Mucosa of rectum (tissue), 2 donors: ENCODE results near the gene FLVCR1.

ENCODE experiments used
- H3K27ac ChIP-seq, 2 donors: one replicate each; pipeline ENCODE4 v1.7.0; 2013; ENCODE audit warnings: inconsistent platforms in 2 of 2, low read depth in 2 of 2, low read length in 2 of 2
- H3K27me3 ChIP-seq, 2 donors: one replicate each; pipeline ENCODE4 v1.7.0; 2013; ENCODE audit warnings: low read length in 2 of 2; ENCODE audit not compliant: control insufficient read depth in 2 of 2, insufficient read depth in 2 of 2
- H3K36me3 ChIP-seq, 2 donors: one replicate each; pipeline ENCODE4 v1.7.0; 2013; ENCODE audit warnings: low read length in 2 of 2; ENCODE audit not compliant: control insufficient read depth in 2 of 2, insufficient read depth in 2 of 2
- H3K4me1 ChIP-seq, 2 donors: one replicate each; pipeline ENCODE4 v1.7.0; 2013; ENCODE audit warnings: low read length in 2 of 2, mild to moderate bottlenecking in 1 of 2; ENCODE audit not compliant: control insufficient read depth in 2 of 2, insufficient read depth in 2 of 2
- H3K4me3 ChIP-seq, 2 donors: one replicate each; pipeline ENCODE4 v1.7.0; 2013; ENCODE audit warnings: low read length in 2 of 2
- H3K9ac ChIP-seq, 2 donors: one replicate each; pipeline ENCODE4 v1.7.0; 2013; ENCODE audit warnings: low read length in 2 of 2, low read depth in 1 of 2, mild to moderate bottlenecking in 1 of 2
- H3K9me3 ChIP-seq, 2 donors: one replicate each; pipeline ENCODE4 v1.7.0; 2013; ENCODE audit warnings: low read length in 2 of 2; ENCODE audit not compliant: control insufficient read depth in 2 of 2
- donor health status: healthy.
- donor health status: Normal muscosa, but diverticular disease.

Gene FLVCR1

DNA sequence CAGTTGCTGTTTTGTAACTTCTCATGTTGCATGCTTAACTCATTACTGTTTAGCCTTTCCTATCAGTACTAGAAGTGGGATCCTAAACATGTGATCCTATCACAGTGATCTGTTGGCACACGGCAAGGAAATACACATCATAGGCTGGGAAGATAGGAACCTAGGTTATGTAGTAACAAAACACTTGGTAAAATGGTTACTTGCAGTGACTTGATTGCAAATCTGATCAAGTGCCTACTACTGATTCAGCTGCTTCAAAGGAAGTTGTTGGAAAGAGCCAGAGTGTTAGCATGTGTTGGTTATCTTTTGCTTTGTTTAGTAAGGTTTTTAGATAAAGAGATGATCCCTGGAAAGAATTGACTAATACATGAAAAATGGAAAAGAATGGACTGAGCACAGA is 83.4 kb downstream of the FLVCR1 start:
- Histone ChIP-seq H3K27ac (no peak overlapping the region), H3K4me1 (no peaks in the 10 kb centered on the region), H3K9me3 (no peaks in the 10 kb centered on the region), H3K36me3 (no peaks in the 10 kb centered on the region), H3K9ac (no peak overlapping the region), H3K4me3 (no peak overlapping the region), H3K27me3 (no peaks in the 10 kb centered on the region)

DNA sequence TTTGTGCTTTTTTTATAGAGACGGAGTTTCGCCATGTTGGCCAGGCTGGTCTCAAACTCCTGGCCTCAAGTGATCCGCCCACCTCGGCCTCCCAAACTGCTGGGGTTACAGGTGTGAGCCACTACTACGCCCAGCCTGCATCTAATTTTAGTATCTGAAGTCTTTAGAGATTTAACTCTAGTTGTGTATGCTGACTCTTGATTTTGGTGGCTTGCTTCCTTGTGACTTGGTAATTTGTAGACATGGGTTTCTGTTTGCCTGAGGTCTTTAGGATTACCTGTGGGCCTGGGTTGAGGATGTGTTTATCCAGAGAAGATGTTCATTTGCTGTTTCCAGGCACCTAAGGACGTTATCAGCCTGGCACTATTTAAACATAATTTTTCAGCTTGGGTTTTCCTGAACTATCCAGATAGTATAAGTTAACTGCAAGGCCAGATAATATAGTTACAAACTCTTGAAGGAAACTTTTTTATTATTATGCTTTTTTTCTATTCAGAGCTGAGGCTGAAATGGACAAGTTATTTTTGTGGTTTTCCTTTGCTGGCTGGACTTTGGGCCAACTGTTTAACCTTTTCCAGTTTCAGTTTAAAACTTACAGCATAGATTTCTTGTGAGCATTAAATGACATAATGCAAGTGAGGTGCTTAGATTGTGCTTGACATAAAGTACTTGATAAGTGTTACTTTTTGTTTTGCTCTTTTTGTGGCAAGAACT is 84.8 kb downstream of the FLVCR1 start:
- no peaks in the 10 kb centered on the region for H3K27me3 ChIP-seq
- no peak overlapping the region for H3K4me3 ChIP-seq
- H3K9me3 ChIP-seq, result no peaks in the 10 kb centered on the region
- no peak overlapping the region for H3K27ac ChIP-seq
- no peaks in the 10 kb centered on the region for H3K36me3 ChIP-seq
- H3K4me1 ChIP-seq, result no peaks in the 10 kb centered on the region
- no peak overlapping the region for H3K9ac ChIP-seq

DNA sequence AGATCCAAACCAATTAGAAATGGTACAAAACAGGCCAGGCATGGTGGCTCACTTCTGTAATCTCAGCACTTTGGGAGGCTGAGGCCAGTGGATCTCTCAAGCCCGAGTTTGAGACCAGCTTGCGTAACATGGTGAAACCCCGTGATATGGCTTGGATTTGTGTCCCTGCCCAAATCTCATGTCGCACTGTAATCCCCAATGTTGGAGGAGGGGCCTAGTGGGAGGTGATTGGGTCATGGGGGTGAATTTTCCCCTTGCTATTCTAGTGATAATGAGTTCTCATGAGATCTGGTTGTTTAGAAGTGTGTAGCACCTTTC is 85.3 kb downstream of the FLVCR1 start:
- no peak overlapping the region for H3K9ac ChIP-seq
- H3K36me3 ChIP-seq, result no peaks in the 10 kb centered on the region
- no peaks in the 10 kb centered on the region for H3K9me3 ChIP-seq
- H3K4me1 ChIP-seq, result no peaks in the 10 kb centered on the region
- H3K27me3 ChIP-seq, result no peaks in the 10 kb centered on the region
- H3K27ac ChIP-seq, result no peak overlapping the region
- H3K4me3 ChIP-seq, result no peak overlapping the region

GRCh38 chr1:212944229-212944901 is 86.3 kb downstream of the FLVCR1 start:
- Histone ChIP-seq H3K4me3 (no peak overlapping the region), H3K36me3 (no peaks in the 10 kb centered on the region), H3K9me3 (no peaks in the 10 kb centered on the region), H3K27ac (no peak overlapping the region), H3K27me3 (peaks cover 0 to 4% of the 10 kb centered on the region in 2 donors), H3K9ac (no peak overlapping the region), H3K4me1 (no peaks in the 10 kb centered on the region)

DNA sequence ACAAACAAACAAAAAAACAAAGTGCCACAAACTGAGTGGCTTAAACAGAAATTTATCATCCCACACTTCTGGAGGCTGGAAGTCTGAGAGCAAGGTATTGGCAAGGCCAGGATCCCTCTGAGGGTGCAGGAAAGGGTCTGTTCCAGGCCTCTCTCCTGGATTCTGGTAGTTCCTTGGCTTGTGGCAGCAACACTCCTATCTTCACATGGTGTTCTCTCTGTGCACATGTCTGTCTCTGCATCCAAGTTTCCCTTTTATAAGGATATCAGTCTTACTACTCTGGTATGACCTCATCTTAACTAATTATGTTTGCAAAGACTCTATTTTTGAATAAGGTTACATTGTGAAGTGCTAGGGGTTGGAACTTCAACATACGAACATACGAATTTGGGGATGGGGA is 87.0 kb downstream of the FLVCR1 start:
- H3K4me1 ChIP-seq, result peaks cover 0 to 2% of the 10 kb centered on the region in 2 donors
- H3K27ac ChIP-seq, result no peak overlapping the region
- H3K27me3 ChIP-seq, result peaks cover 0 to 10% of the 10 kb centered on the region in 2 donors
- H3K9ac ChIP-seq, result no peak overlapping the region
- no peaks in the 10 kb centered on the region for H3K36me3 ChIP-seq
- no peak overlapping the region for H3K4me3 ChIP-seq
- no peaks in the 10 kb centered on the region for H3K9me3 ChIP-seq

- Histone ChIP-seq H3K4me3 (no peak overlapping the region), H3K9ac (no peak overlapping the region), H3K9me3 (no peaks in the 10 kb centered on the region), H3K27ac (no peak overlapping the region), H3K4me1 (peaks cover under 1 to 2% of the 10 kb centered on the region in 2 donors), H3K36me3 (no peaks in the 10 kb centered on the region), H3K27me3 (peaks cover 0 to 12% of the 10 kb centered on the region in 2 donors)
These were observed 87.5 kb downstream of the FLVCR1 start for GRCh38 chr1:212945463-212946160.

DNA sequence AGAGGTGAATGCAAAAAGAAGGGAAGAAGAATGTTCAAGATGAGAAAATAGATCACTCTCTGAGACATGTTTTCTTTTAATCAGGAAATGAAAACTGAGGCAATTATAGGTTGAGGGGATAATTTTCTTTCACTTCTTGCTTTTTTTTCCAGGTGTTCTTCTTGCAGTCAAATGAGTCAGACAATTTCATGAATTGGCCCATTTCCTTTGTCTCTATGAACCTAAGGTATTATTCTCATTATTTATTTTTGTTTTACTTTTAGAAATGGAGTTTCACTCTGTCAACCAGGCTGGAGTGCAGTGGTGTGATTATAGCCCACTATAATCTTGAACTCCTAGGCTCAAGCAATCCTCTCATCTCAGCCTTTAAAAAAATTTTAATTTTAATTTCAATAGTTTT is 88.8 kb downstream of the FLVCR1 start:
- H3K4me1 ChIP-seq, result peaks cover 8% of the 10 kb centered on the region in 2 donors
- H3K36me3 ChIP-seq, result no peaks in the 10 kb centered on the region
- peaks cover 5 to 20% of the 10 kb centered on the region in 2 donors for H3K27me3 ChIP-seq
- H3K27ac ChIP-seq, result no peak overlapping the region
- H3K9me3 ChIP-seq, result no peaks in the 10 kb centered on the region
- no peak overlapping the region for H3K9ac ChIP-seq
- no peak overlapping the region for H3K4me3 ChIP-seq
